ENCODE results near the gene BRD3. TPM values are rescaled to one million over a fixed set of nuclear protein-coding genes. Genes with fewer than 3 reads are reported as not detected.

The BRD3 gene
- total and polyA plus RNA-seq, 4 experiments from 2014 or later = 16.0 to 48.5 (median 30.5) TPM

DNA sequence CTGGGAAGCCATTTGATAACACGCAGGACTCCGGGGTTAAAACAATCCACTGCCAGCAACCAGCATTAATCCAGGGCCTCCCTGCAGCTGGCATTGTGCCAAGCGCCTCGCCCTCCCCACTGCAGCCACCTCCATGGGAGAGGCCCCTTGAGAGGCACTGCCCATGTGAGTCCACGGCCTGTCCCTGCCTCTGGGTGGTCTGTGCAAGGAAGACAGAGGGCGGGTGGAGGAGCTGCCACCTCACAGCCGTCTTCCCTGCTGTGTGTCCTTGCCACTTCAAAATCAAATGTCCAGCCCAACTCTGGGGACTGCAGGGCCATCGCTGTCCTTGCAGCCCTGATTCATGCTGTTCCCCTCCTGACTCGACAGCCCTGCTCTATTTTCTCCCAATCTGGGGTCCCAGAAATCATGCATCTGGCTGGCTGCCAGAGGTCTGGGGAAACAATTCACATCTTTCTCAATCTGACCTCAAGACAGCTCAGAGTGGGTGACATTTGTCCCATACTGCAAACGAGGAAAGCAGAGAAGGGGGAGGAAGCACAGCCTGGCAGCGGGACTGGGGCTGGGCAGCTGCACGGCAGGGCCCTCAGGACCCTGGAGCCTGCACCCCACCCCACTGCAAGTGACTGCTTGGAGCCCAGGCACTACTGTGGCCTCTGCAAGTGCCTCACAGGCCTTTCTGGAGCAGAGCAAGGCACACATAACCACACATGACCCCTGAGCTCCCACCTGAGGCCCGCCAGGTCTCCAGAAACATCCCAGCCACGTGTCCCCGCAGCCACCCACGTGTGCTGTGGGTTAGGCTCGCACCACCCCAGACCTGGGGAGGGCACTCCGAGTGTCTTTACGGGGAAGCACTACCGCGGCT is 26.8 kb downstream of the BRD3 start:
- H3K9me3 Mint-ChIP-seq = peaks cover 0 to 22% (median 9%) of the 10 kb centered on the region in 8 donors
- H3K4me3 Mint-ChIP-seq = no peak overlapping the region
- intact Hi-C loops (cut with micrococcal nuclease) = no loop called here
- no peak overlapping the region for H3K4me3 ChIP-seq (ENCODE audit: low read length in 2 of 2)
- ChIA-PET POLR2A (ENCODE audit: partially characterized antibody) (interaction anchor here (2.2 kb wide), 1 partner anchor 15 kb away, joined by 6 read pairs; the partner anchor contains the start of gene BRD3OS), CTCF (ENCODE audit: partially characterized antibody) (no interaction called here)
- DNase-seq = no peak
- no peaks in the 10 kb centered on the region for H3K4me1 ChIP-seq (ENCODE audit: insufficient read depth, low read length)
- no peak overlapping the region for H3K27ac ChIP-seq (ENCODE audit: low read depth, low read length)
- peaks cover 45 to 62% of the 10 kb centered on the region in 2 donors for H3K36me3 Mint-ChIP-seq
- H3K27me3 Mint-ChIP-seq = no peaks in the 10 kb centered on the region
- H3K4me1 Mint-ChIP-seq = no peaks in the 10 kb centered on the region
- no peaks in the 10 kb centered on the region for H3K27me3 ChIP-seq (ENCODE audit: insufficient read depth, low read length)
- H3K9me3 ChIP-seq (ENCODE audit: control insufficient read depth in 1 of 2, low read length in 2 of 2) = peaks cover 0 to 4% of the 10 kb centered on the region in 2 donors
- peaks cover 33% of the 10 kb centered on the region for H3K36me3 ChIP-seq (ENCODE audit: insufficient read depth, low read length)
- H3K27ac Mint-ChIP-seq = no peak overlapping the region

DNA sequence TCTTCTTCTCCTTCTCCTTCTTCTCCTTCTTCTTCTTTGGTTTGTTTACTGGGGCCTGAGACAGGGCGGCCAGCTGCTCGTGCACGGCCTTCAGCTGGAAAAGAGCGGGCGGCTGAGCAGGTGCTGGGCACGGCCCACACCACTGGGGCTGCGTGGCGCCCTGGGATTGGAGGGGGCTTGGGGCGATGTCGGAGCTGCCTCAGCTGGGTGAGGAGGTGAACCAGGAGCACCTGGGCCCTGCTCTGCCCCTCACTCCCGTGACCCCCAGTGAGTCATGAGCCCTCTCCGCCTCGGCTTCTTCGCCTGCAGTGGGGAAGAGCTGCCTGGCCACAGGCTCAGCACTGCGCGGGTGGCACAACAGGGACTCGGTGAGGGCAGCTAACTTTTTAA is 27.7 kb downstream of the BRD3 start:
- H3K4me1 Mint-ChIP-seq = no peaks in the 10 kb centered on the region
- ChIA-PET CTCF (ENCODE audit: partially characterized antibody) (no interaction called here), POLR2A (ENCODE audit: partially characterized antibody) (interaction anchor here (2.2 kb wide), 1 partner anchor 15 kb away, joined by 6 read pairs; the partner anchor contains the start of gene BRD3OS)
- H3K4me3 Mint-ChIP-seq = no peak overlapping the region
- Histone ChIP-seq H3K27ac (ENCODE audit: low read depth, low read length) (no peak overlapping the region), H3K36me3 (ENCODE audit: insufficient read depth, low read length) (peaks cover 33% of the 10 kb centered on the region), H3K9me3 (ENCODE audit: control insufficient read depth in 1 of 2, low read length in 2 of 2) (peaks cover 0 to 4% of the 10 kb centered on the region in 2 donors), H3K4me1 (ENCODE audit: insufficient read depth, low read length) (no peaks in the 10 kb centered on the region), H3K4me3 (ENCODE audit: low read length in 2 of 2) (no peak overlapping the region), H3K27me3 (ENCODE audit: insufficient read depth, low read length) (no peaks in the 10 kb centered on the region)
- no peak for DNase-seq
- peaks cover 0 to 22% (median 9%) of the 10 kb centered on the region in 8 donors for H3K9me3 Mint-ChIP-seq
- no peaks in the 10 kb centered on the region for H3K27me3 Mint-ChIP-seq
- intact Hi-C loops (cut with micrococcal nuclease) = no loop called here
- H3K36me3 Mint-ChIP-seq = peaks cover 49 to 70% of the 10 kb centered on the region in 2 donors
- peak overlapping the region in 1 of 7 donors; percentile 8 for H3K27ac Mint-ChIP-seq

DNA sequence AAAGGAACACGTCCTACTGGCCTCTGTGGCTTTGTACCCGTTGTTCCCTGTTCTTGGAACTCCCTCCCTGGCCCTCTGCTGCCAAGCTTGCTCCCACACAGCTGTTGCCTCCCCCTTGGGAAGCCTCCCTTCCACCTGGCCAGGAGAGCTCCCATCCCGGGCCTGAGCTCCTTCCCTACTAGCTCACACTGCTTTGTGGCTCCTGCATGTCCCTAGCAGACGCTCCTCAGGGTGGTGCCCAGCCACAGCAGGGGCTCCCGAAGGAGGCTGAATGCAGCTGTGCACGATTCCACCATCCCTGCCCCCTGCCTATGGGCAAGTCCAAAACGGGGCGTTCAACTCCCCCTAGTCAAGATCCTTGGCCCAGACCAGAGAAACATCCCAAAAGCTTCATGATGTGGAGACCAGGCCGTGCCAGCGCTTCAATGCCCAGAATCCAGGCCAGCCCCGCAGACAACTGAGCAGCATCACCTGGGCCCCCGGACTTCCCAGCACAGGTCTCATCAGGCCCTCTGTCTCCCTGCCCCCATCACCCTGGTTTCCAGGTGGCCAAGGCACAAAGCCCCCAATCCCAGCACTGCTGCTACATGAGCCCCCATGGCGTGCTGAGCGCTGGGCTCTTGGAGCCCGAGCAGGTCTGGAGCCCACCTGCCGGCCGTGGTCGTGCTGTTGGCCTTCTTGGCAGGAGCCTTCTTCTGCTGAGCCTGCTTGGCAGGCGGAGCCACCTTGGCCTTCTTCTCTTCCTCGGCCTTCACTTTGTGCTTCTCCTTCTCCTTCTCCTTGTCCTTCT is 28.2 kb downstream of the BRD3 start:
- H3K36me3 Mint-ChIP-seq = peaks cover 49 to 70% of the 10 kb centered on the region in 2 donors
- H3K4me1 Mint-ChIP-seq = no peaks in the 10 kb centered on the region
- peaks cover 0 to 22% (median 9%) of the 10 kb centered on the region in 8 donors for H3K9me3 Mint-ChIP-seq
- CTCF ChIA-PET (ENCODE audit: partially characterized antibody) = no interaction called here
- no peak overlapping the region for H3K4me3 Mint-ChIP-seq
- intact Hi-C loops (cut with micrococcal nuclease) = no loop called here
- DNase-seq = no peak
- POLR2A ChIA-PET (ENCODE audit: partially characterized antibody) = interaction anchor here (1.0 to 2.2 kb wide), 2 partner anchors 14 to 26 kb away, joined by 5 to 6 read pairs; partner anchors contain the start of gene BRD3OS
- peak overlapping the region in 2 of 7 donors; percentile 8 to 55 for H3K27ac Mint-ChIP-seq
- no peak overlapping the region for H3K27ac ChIP-seq (ENCODE audit: low read depth, low read length)
- no peaks in the 10 kb centered on the region for H3K27me3 Mint-ChIP-seq
- no peak overlapping the region for H3K4me3 ChIP-seq (ENCODE audit: low read length in 2 of 2)
- H3K27me3 ChIP-seq (ENCODE audit: insufficient read depth, low read length) = no peaks in the 10 kb centered on the region
- no peaks in the 10 kb centered on the region for H3K4me1 ChIP-seq (ENCODE audit: insufficient read depth, low read length)
- peaks cover 33% of the 10 kb centered on the region for H3K36me3 ChIP-seq (ENCODE audit: insufficient read depth, low read length)
- peaks cover 0 to 4% of the 10 kb centered on the region in 2 donors for H3K9me3 ChIP-seq (ENCODE audit: control insufficient read depth in 1 of 2, low read length in 2 of 2)

DNA sequence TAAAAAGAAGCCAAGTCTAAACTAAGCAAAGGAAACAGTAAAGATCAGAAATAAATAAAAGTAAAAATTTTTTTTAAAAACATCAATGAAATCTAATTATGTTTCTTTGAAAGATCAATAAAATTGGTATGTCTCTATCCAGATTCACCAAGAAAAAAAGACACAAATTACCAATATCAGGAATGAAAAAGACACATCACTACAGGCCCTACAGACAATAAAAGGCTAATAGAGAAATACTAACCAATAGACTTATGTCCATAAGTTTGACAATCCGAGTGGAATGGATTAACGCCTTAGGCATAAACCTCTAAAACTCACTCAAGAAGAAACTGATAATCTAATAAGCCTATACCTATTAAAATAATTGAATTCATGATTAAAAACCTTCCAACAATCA is 30.2 kb downstream of the BRD3 start:
- peaks cover 0 to 22% (median 9%) of the 10 kb centered on the region in 8 donors for H3K9me3 Mint-ChIP-seq
- ChIA-PET POLR2A (ENCODE audit: partially characterized antibody) (no interaction called here), CTCF (ENCODE audit: partially characterized antibody) (no interaction called here)
- Histone ChIP-seq H3K4me1 (ENCODE audit: insufficient read depth, low read length) (no peaks in the 10 kb centered on the region), H3K36me3 (ENCODE audit: insufficient read depth, low read length) (peaks cover 35% of the 10 kb centered on the region), H3K9me3 (ENCODE audit: control insufficient read depth in 1 of 2, low read length in 2 of 2) (peaks cover 0 to 4% of the 10 kb centered on the region in 2 donors), H3K27me3 (ENCODE audit: insufficient read depth, low read length) (no peaks in the 10 kb centered on the region), H3K4me3 (ENCODE audit: low read length in 2 of 2) (no peak overlapping the region), H3K27ac (ENCODE audit: low read depth, low read length) (no peak overlapping the region)
- H3K4me1 Mint-ChIP-seq = peaks cover 0 to 2% (median 0%) of the 10 kb centered on the region in 4 donors
- no peaks in the 10 kb centered on the region for H3K27me3 Mint-ChIP-seq
- DNase-seq = no peak
- intact Hi-C loops (cut with micrococcal nuclease) = no loop called here
- H3K4me3 Mint-ChIP-seq = no peak overlapping the region
- no peak overlapping the region for H3K27ac Mint-ChIP-seq
- H3K36me3 Mint-ChIP-seq = peaks cover 59 to 74% of the 10 kb centered on the region in 2 donors

DNA sequence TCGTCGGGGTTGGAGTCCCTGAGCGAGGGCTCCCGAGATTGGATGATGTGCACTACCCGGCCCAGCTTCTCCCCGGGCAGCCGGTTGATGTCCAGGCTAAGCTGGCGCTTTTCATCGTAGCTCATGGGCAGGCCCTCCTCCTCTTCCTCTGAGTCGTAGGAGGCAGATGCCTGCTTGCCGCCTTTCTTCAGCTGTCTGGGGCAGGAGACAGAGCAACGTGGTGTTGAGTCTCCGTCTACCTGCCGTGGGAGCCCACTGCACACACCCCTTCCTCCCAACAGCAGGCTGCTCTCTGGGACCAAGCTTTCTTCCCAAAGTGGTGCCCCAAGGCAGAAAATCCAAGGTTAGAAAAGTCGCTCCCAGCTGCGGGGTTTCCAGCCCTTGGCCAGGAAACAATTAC is 31.7 kb downstream of the BRD3 start:
- Histone ChIP-seq H3K36me3 (ENCODE audit: insufficient read depth, low read length) (peaks cover 39% of the 10 kb centered on the region), H3K27ac (ENCODE audit: low read depth, low read length) (no peak overlapping the region), H3K9me3 (ENCODE audit: control insufficient read depth in 1 of 2, low read length in 2 of 2) (peaks cover 0 to 4% of the 10 kb centered on the region in 2 donors), H3K4me1 (ENCODE audit: insufficient read depth, low read length) (no peaks in the 10 kb centered on the region), H3K4me3 (ENCODE audit: low read length in 2 of 2) (no peak overlapping the region), H3K27me3 (ENCODE audit: insufficient read depth, low read length) (no peaks in the 10 kb centered on the region)
- CTCF ChIA-PET (ENCODE audit: partially characterized antibody) = no interaction called here
- no peak overlapping the region for H3K4me3 Mint-ChIP-seq
- H3K27ac Mint-ChIP-seq = peak overlapping the region in 2 of 7 donors; percentile 15 to 57
- POLR2A ChIA-PET (ENCODE audit: partially characterized antibody) = no interaction called here
- H3K9me3 Mint-ChIP-seq = peaks cover 0 to 22% (median 9%) of the 10 kb centered on the region in 8 donors
- peaks cover 0 to 2% (median 0%) of the 10 kb centered on the region in 4 donors for H3K4me1 Mint-ChIP-seq
- H3K36me3 Mint-ChIP-seq = peaks cover 56 to 72% of the 10 kb centered on the region in 2 donors
- intact Hi-C loops (cut with micrococcal nuclease) = no loop called here
- DNase-seq = no peak
- no peaks in the 10 kb centered on the region for H3K27me3 Mint-ChIP-seq

DNA sequence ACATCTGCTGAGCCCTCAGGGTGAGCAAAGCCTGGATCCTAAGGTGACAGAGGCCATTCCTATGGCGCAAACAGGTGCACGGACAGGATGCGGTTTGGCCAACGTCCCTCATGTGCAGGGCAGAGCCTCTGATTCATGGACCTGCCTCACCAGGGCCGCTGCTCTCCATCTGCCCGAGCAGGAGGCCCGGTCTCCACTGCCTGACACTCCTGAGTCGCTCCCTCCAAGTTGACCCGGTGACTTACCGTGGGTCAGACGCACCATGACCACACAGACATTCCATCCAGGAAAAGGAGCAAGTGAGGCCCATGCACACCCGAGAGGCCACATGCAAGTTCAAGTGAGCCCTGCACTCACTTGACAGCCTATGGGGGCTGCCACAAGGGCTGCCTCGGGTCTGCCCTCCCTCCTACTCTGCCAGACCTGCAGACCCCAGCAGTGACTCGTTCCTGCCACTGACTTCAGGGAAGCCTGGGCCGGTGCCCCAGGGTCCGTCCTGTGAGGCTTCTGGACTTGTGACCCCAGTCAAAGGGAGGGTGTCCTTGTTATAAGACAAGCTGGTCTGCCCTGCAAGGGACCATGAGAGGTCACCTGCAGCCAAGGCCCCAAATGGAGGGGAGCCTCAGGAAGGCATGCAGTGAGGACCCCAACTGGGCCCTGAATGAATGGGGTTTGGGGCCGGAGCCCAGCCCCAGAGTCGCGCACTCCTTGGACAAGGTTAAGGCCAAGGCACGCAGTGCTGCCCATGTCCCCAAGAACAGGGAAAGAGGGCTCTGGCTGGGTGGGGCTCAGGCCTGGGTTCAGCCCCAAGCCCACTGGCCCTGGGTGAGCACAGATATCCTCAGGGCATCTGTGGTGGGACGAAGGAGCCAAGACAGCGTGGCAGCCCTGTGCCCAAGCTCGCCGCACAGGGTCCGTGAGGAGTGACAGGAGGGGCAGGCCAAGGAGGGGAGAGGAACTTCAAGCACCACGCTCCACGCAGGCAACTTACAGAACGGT is 32.5 kb downstream of the BRD3 start:
- H3K27ac ChIP-seq (ENCODE audit: low read depth, low read length) = no peak overlapping the region
- no peak overlapping the region for H3K4me3 Mint-ChIP-seq
- H3K4me1 ChIP-seq (ENCODE audit: insufficient read depth, low read length) = no peaks in the 10 kb centered on the region
- peaks cover 39% of the 10 kb centered on the region for H3K36me3 ChIP-seq (ENCODE audit: insufficient read depth, low read length)
- ChIA-PET CTCF (ENCODE audit: partially characterized antibody) (no interaction called here), POLR2A (ENCODE audit: partially characterized antibody) (no interaction called here)
- no peaks in the 10 kb centered on the region for H3K27me3 Mint-ChIP-seq
- peaks cover 48 to 72% of the 10 kb centered on the region in 2 donors for H3K36me3 Mint-ChIP-seq
- no peak for DNase-seq
- intact Hi-C loops (cut with micrococcal nuclease) = no loop called here
- H3K27me3 ChIP-seq (ENCODE audit: insufficient read depth, low read length) = no peaks in the 10 kb centered on the region
- no peak overlapping the region for H3K27ac Mint-ChIP-seq
- H3K9me3 Mint-ChIP-seq = peaks cover 0 to 22% (median 9%) of the 10 kb centered on the region in 8 donors
- H3K9me3 ChIP-seq (ENCODE audit: control insufficient read depth in 1 of 2, low read length in 2 of 2) = peaks cover 0 to 4% of the 10 kb centered on the region in 2 donors
- peaks cover 0 to 2% (median 0%) of the 10 kb centered on the region in 4 donors for H3K4me1 Mint-ChIP-seq
- H3K4me3 ChIP-seq (ENCODE audit: low read length in 2 of 2) = no peak overlapping the region
